GM23338 (cell line): Measurements from ENCODE around the gene VCL. TPM values are rescaled to one million over a fixed set of nuclear protein-coding genes. Genes with fewer than 3 reads are reported as not detected.

Experiments used
- ATAC-seq: fragments of 200-7000 bp; cut with Tn5 transposase; 3 replicates; pipeline ENCODE4 v1.9.1; 2020
- DNase-seq: peaks from one replicate; pipeline ENCODE4 v3.0.0-alpha.2; 2015; ENCODE audit warnings: low spot score
- H2AFZ ChIP-seq: fragments of 200-600 bp; sonication (generic); 2 replicates; pipeline ENCODE4 v1.8.0; 2016; ENCODE audit warnings: antibody characterized with exemption, mild to moderate bottlenecking, moderate library complexity
- H3F3A ChIP-seq: fragments of 200-600 bp; sonication (generic); replicated peaks from 2 replicates; pipeline ENCODE4 v1.8.0; 2017; ENCODE audit warnings: antibody characterized with exemption, mixed run types, low read depth
- H3K27ac ChIP-seq: fragments of 200-600 bp; sonication (generic); 2 replicates; pipeline ENCODE4 v1.6.1; 2016; ENCODE audit warnings: low read depth
- H3K27me3 ChIP-seq: fragments of 200-600 bp; sonication (generic); 2 replicates; pipeline ENCODE4 v1.8.0; 2016; ENCODE audit warnings: mild to moderate bottlenecking, mixed run types, moderate library complexity; ENCODE audit not compliant: insufficient read depth
- H3K36me3 ChIP-seq: fragments of 200-600 bp; sonication (generic); 2 replicates; pipeline ENCODE4 v1.8.0; 2016; ENCODE audit warnings: mild to moderate bottlenecking; ENCODE audit not compliant: insufficient read depth
- H3K4me1 ChIP-seq: fragments of 200-600 bp; sonication (generic); 2 replicates; pipeline ENCODE4 v1.8.0; 2016; ENCODE audit warnings: mild to moderate bottlenecking, moderate library complexity; ENCODE audit not compliant: insufficient read depth
- H3K4me2 ChIP-seq: fragments of 200-600 bp; sonication (generic); 2 replicates; pipeline ENCODE4 v1.7.1; 2017; ENCODE audit warnings: mixed run types
- H3K4me3 ChIP-seq: fragments of 200-600 bp; sonication (generic); 2 replicates; pipeline ENCODE4 v1.6.1; 2016; ENCODE audit warnings: mixed run types
- H3K79me2 ChIP-seq: fragments of 200-600 bp; sonication (generic); replicated peaks from 2 replicates; pipeline ENCODE4 v1.8.0; 2017; ENCODE audit warnings: mild to moderate bottlenecking; ENCODE audit not compliant: insufficient read depth
- H3K9me2 ChIP-seq: fragments of 200-600 bp; sonication (generic); 2 replicates; pipeline ENCODE4 v1.8.0; 2017; ENCODE audit not compliant: insufficient read depth
- H4K20me1 ChIP-seq: fragments of 200-600 bp; sonication (generic); replicated peaks from 2 replicates; pipeline ENCODE4 v1.8.0; 2017; ENCODE audit warnings: mild to moderate bottlenecking; ENCODE audit not compliant: insufficient read depth
- H3K27ac Mint-ChIP-seq: 2 replicates; pipeline ENCODE4 v1.8.0; 2020; ENCODE audit warnings: inconsistent platforms, mild to moderate bottlenecking, moderate library complexity, mixed read lengths
- H3K27me3 Mint-ChIP-seq: 3 replicates; pipeline ENCODE4 v1.8.0; 2022; ENCODE audit warnings: low read depth, mild to moderate bottlenecking, moderate library complexity, mixed read lengths, inconsistent platforms; ENCODE audit not compliant: insufficient read depth, poor library complexity
- H3K36me3 Mint-ChIP-seq: 3 replicates; pipeline ENCODE4 v1.8.0; 2021; ENCODE audit warnings: low read depth, mild to moderate bottlenecking, inconsistent platforms, moderate library complexity, mixed read lengths
- H3K4me1 Mint-ChIP-seq: 3 replicates; pipeline ENCODE4 v1.8.0; 2020; ENCODE audit warnings: mild to moderate bottlenecking, inconsistent platforms, mixed read lengths
- H3K4me3 Mint-ChIP-seq: 3 replicates; pipeline ENCODE4 v1.8.0; 2021; ENCODE audit warnings: moderate library complexity, mild to moderate bottlenecking, inconsistent platforms, mixed read lengths
- H3K9me3 Mint-ChIP-seq: 3 replicates; pipeline ENCODE4 v1.8.0; 2020; ENCODE audit warnings: moderate library complexity, mild to moderate bottlenecking, inconsistent platforms, mixed read lengths
- CREB1 ChIP-seq: fragments of 250-450 bp; sonication (Bioruptor Pico); IDR thresholded peaks from 2 replicates; pipeline ENCODE4 v1.5.0; 2020; ENCODE audit warnings: low read depth, mild to moderate bottlenecking, moderate library complexity
- CTCF ChIP-seq, 2 experiments: fragments of 200-600 bp in 1 of 2; sonication (generic) in 1 of 2; conservative IDR thresholded peaks; 2 replicates each; pipeline versions ENCODE4 v1.5.1 to v1.6.1; 2016 to 2017; ENCODE audit warnings: antibody characterized with exemption in 2 of 2, low read depth in 2 of 2, mild to moderate bottlenecking in 2 of 2, moderate library complexity in 1 of 2
- ETS1 ChIP-seq: IDR thresholded peaks from 2 replicates; pipeline ENCODE4 v1.6.1; 2016; ENCODE audit warnings: antibody characterized with exemption
- EZH2 ChIP-seq: fragments of 200-600 bp; sonication (generic); IDR thresholded peaks from one replicate; pipeline ENCODE4 v1.8.0; 2017; ENCODE audit warnings: antibody characterized with exemption, mild to moderate bottlenecking, low read depth; ENCODE audit not compliant: unreplicated experiment
- EZH2phosphoT487 ChIP-seq: fragments of 200-600 bp; sonication (generic); IDR thresholded peaks from one replicate; pipeline ENCODE4 v1.8.1; 2018; ENCODE audit warnings: antibody characterized with exemption; ENCODE audit not compliant: unreplicated experiment
- JUNB ChIP-seq: IDR thresholded peaks from one replicate; pipeline ENCODE4 v1.6.1; 2016; ENCODE audit warnings: antibody characterized with exemption; ENCODE audit not compliant: unreplicated experiment
- NANOG ChIP-seq: IDR thresholded peaks from 2 replicates; pipeline ENCODE4 v1.6.1; 2016; ENCODE audit warnings: antibody characterized with exemption, borderline replicate concordance
- POLR2AphosphoS5 ChIP-seq: IDR thresholded peaks from 2 replicates; pipeline ENCODE4 v1.6.1; 2016; ENCODE audit warnings: antibody characterized with exemption, low read depth
- STAT1 ChIP-seq: IDR thresholded peaks from one replicate; pipeline ENCODE4 v1.6.1; 2016; ENCODE audit warnings: antibody characterized with exemption; ENCODE audit not compliant: unreplicated experiment
- ZNF114 ChIP-seq: fragments of 250-450 bp; sonication (Bioruptor Pico); IDR thresholded peaks from 2 replicates; pipeline ENCODE4 v1.5.0; 2020; ENCODE audit warnings: mild to moderate bottlenecking, moderate library complexity
- ZNF331 ChIP-seq: fragments of 250-450 bp; sonication (Bioruptor Pico); IDR thresholded peaks from 2 replicates; pipeline ENCODE4 v1.5.0; 2020; ENCODE audit warnings: low read depth, mild to moderate bottlenecking, moderate library complexity
- polyA plus RNA-seq: library from polyadenylated mRNA; unstranded; fragments of >200 nt; fragmentation: Nextera tagmentation; extraction: Ambion mirVana; gene quantifications from 2 replicates; pipeline ENCODE4 v1.2.1, GENCODE V29; 2016
- total RNA-seq: library from RNA; depleted of rRNA; stranded (reverse); fragments of >200 nt; shearing (Covaris generic); gene quantifications from 2 replicates; pipeline ENCODE4 v1.2.3, GENCODE V29; 2014
- TF ChIP-seq, protein P1 (sequence below): IDR thresholded peaks from one replicate; pipeline ENCODE4 v1.6.1; 2018; ENCODE audit warnings: antibody characterized with exemption; ENCODE audit not compliant: unreplicated experiment
- TF ChIP-seq, protein P2 (sequence below): fragments of 250-450 bp; sonication (Bioruptor Pico); IDR thresholded peaks from 2 replicates; pipeline ENCODE4 v1.5.0; 2020; ENCODE audit warnings: mild to moderate bottlenecking, moderate library complexity

Gene VCL
- total and polyA plus RNA-seq, 2 experiments from 2014 or later, result 60.7 to 254 TPM

DNA sequence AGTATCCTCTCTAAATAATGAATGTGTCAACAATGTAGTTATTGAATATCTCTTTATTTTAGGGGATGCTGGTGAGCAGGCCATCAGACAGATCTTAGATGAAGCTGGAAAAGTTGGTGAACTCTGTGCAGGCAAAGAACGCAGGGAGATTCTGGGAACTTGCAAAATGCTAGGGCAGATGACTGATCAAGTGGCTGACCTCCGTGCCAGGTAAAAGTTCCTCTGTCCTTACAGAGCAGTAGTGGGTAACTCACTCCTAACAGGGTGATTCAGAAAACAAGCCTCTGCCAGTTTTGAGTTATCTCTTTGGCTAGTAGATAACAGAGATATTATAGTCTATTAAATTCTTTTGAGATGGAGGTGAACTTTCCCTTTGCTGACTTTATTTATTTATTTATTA lies 85.4 kb downstream of the VCL start:
- H3K9me2 ChIP-seq, result no peaks in the 10 kb centered on the region
- no peak for DNase-seq
- H3K79me2 ChIP-seq, result peaks cover 27% of the 10 kb centered on the region
- peaks cover 30% of the 10 kb centered on the region for H3K4me1 Mint-ChIP-seq
- peaks cover 62% of the 10 kb centered on the region for H3K36me3 Mint-ChIP-seq
- H3K36me3 ChIP-seq, result peaks cover 12% of the 10 kb centered on the region; the same call in 1 of the 2 replicates
- H3K4me1 ChIP-seq, result peaks cover 27% of the 10 kb centered on the region
- H3K27me3 ChIP-seq, result no peaks in the 10 kb centered on the region
- no peak overlapping the region for H3K27ac Mint-ChIP-seq
- no peaks in the 10 kb centered on the region for H3K9me3 Mint-ChIP-seq
- 0 out of 2 replicates have a peak, but pooled peaks cover 7% of the 10 kb centered on the region for H3F3A ChIP-seq
- H2AFZ ChIP-seq, result no peak overlapping the region
- H3K27me3 Mint-ChIP-seq, result peaks cover 3% of the 10 kb centered on the region
- no peak for TF ChIP-seq JUNB
- TF ChIP-seq CTCF (conservative IDR thresholded peaks at IDR 0.05; ENCODE audit: low read depth in 2 of 2), result no peak
- no peak for TF ChIP-seq EZH2
- TF ChIP-seq, protein P1, sequence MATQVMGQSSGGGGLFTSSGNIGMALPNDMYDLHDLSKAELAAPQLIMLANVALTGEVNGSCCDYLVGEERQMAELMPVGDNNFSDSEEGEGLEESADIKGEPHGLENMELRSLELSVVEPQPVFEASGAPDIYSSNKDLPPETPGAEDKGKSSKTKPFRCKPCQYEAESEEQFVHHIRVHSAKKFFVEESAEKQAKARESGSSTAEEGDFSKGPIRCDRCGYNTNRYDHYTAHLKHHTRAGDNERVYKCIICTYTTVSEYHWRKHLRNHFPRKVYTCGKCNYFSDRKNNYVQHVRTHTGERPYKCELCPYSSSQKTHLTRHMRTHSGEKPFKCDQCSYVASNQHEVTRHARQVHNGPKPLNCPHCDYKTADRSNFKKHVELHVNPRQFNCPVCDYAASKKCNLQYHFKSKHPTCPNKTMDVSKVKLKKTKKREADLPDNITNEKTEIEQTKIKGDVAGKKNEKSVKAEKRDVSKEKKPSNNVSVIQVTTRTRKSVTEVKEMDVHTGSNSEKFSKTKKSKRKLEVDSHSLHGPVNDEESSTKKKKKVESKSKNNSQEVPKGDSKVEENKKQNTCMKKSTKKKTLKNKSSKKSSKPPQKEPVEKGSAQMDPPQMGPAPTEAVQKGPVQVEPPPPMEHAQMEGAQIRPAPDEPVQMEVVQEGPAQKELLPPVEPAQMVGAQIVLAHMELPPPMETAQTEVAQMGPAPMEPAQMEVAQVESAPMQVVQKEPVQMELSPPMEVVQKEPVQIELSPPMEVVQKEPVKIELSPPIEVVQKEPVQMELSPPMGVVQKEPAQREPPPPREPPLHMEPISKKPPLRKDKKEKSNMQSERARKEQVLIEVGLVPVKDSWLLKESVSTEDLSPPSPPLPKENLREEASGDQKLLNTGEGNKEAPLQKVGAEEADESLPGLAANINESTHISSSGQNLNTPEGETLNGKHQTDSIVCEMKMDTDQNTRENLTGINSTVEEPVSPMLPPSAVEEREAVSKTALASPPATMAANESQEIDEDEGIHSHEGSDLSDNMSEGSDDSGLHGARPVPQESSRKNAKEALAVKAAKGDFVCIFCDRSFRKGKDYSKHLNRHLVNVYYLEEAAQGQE, result no peak
- TF ChIP-seq EZH2phosphoT487, result no peak
- no peak for TF ChIP-seq CREB1
- no peak for TF ChIP-seq ETS1
- TF ChIP-seq, protein P2, sequence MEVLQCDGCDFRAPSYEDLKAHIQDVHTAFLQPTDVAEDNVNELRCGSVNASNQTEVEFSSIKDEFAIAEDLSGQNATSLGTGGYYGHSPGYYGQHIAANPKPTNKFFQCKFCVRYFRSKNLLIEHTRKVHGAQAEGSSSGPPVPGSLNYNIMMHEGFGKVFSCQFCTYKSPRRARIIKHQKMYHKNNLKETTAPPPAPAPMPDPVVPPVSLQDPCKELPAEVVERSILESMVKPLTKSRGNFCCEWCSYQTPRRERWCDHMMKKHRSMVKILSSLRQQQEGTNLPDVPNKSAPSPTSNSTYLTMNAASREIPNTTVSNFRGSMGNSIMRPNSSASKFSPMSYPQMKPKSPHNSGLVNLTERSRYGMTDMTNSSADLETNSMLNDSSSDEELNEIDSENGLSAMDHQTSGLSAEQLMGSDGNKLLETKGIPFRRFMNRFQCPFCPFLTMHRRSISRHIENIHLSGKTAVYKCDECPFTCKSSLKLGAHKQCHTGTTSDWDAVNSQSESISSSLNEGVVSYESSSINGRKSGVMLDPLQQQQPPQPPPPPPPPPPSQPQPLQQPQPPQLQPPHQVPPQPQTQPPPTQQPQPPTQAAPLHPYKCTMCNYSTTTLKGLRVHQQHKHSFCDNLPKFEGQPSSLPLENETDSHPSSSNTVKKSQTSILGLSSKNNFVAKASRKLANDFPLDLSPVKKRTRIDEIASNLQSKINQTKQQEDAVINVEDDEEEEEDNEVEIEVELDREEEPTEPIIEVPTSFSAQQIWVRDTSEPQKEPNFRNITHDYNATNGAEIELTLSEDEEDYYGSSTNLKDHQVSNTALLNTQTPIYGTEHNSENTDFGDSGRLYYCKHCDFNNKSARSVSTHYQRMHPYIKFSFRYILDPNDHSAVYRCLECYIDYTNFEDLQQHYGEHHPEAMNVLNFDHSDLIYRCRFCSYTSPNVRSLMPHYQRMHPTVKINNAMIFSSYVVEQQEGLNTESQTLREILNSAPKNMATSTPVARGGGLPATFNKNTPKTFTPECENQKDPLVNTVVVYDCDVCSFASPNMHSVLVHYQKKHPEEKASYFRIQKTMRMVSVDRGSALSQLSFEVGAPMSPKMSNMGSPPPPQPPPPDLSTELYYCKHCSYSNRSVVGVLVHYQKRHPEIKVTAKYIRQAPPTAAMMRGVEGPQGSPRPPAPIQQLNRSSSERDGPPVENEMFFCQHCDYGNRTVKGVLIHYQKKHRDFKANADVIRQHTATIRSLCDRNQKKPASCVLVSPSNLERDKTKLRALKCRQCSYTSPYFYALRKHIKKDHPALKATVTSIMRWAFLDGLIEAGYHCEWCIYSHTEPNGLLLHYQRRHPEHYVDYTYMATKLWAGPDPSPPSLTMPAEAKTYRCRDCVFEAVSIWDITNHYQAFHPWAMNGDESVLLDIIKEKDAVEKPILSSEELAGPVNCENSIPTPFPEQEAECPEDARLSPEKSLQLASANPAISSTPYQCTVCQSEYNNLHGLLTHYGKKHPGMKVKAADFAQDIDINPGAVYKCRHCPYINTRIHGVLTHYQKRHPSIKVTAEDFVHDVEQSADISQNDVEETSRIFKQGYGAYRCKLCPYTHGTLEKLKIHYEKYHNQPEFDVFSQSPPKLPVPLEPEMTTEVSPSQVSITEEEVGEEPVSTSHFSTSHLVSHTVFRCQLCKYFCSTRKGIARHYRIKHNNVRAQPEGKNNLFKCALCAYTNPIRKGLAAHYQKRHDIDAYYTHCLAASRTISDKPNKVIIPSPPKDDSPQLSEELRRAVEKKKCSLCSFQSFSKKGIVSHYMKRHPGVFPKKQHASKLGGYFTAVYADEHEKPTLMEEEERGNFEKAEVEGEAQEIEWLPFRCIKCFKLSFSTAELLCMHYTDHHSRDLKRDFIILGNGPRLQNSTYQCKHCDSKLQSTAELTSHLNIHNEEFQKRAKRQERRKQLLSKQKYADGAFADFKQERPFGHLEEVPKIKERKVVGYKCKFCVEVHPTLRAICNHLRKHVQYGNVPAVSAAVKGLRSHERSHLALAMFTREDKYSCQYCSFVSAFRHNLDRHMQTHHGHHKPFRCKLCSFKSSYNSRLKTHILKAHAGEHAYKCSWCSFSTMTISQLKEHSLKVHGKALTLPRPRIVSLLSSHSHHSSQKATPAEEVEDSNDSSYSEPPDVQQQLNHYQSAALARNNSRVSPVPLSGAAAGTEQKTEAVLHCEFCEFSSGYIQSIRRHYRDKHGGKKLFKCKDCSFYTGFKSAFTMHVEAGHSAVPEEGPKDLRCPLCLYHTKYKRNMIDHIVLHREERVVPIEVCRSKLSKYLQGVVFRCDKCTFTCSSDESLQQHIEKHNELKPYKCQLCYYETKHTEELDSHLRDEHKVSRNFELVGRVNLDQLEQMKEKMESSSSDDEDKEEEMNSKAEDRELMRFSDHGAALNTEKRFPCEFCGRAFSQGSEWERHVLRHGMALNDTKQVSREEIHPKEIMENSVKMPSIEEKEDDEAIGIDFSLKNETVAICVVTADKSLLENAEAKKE (CRISPR knock-in tag), result no peak
- no peak for TF ChIP-seq NANOG
- no peak for TF ChIP-seq POLR2AphosphoS5
- no peak for TF ChIP-seq ZNF331 (CRISPR knock-in tag)
- TF ChIP-seq ZNF114 (CRISPR knock-in tag), result no peak
- TF ChIP-seq STAT1, result no peak
- no peak overlapping the region for H3K27ac ChIP-seq
- no peak overlapping the region for H3K4me3 Mint-ChIP-seq
- peaks cover 4% of the 10 kb centered on the region; the same call in 1 of the 2 replicates for H4K20me1 ChIP-seq
- no peak overlapping the region for H3K4me2 ChIP-seq
- no peak for ATAC-seq
- H3K4me3 ChIP-seq, result no peak overlapping the region
